Prostate gland (tissue), 2 donors: Measurements from ENCODE around the gene DOCK4.

Source experiments
- CTCF ChIP-seq, 4 experiments: fragments of 200-600 bp in 2 of 4; fragments of 450-650 bp in 2 of 4; sonication (generic) in 2 of 4; IDR thresholded peaks; 1 replicate in 3 of 4; 2 replicates in 1 of 4; pipeline ENCODE4 v1.5.1; 2016 to 2019; ENCODE audit warnings: antibody characterized with exemption in 4 of 4, mild to moderate bottlenecking in 2 of 4, moderate library complexity in 2 of 4
- POLR2A ChIP-seq: fragments of 450-650 bp; IDR thresholded peaks from one replicate; pipeline ENCODE4 v1.6.1; 2016; ENCODE audit warnings: antibody characterized with exemption, mild to moderate bottlenecking

GRCh38 chr7:111877931-111878330, 328.3 kb downstream of the DOCK4 start:
- TF ChIP-seq CTCF (IDR thresholded peaks at IDR 0.05): no peak
- TF ChIP-seq POLR2A: no peak
